GM12874 (cell line): ENCODE measurements around the gene NOX5.

Experiments used
- CTCF ChIP-seq: IDR thresholded peaks from 2 replicates; pipeline ENCODE4 v1.5.1; 2011; ENCODE audit warnings: low read depth, mild to moderate bottlenecking, control low read depth, low read length, moderate library complexity; ENCODE audit not compliant: insufficient read depth

Gene NOX5

GRCh38 chr15:69027976-69028518 lies 13.6 kb downstream of the NOX5 start:
- TF ChIP-seq CTCF, result no peak

DNA sequence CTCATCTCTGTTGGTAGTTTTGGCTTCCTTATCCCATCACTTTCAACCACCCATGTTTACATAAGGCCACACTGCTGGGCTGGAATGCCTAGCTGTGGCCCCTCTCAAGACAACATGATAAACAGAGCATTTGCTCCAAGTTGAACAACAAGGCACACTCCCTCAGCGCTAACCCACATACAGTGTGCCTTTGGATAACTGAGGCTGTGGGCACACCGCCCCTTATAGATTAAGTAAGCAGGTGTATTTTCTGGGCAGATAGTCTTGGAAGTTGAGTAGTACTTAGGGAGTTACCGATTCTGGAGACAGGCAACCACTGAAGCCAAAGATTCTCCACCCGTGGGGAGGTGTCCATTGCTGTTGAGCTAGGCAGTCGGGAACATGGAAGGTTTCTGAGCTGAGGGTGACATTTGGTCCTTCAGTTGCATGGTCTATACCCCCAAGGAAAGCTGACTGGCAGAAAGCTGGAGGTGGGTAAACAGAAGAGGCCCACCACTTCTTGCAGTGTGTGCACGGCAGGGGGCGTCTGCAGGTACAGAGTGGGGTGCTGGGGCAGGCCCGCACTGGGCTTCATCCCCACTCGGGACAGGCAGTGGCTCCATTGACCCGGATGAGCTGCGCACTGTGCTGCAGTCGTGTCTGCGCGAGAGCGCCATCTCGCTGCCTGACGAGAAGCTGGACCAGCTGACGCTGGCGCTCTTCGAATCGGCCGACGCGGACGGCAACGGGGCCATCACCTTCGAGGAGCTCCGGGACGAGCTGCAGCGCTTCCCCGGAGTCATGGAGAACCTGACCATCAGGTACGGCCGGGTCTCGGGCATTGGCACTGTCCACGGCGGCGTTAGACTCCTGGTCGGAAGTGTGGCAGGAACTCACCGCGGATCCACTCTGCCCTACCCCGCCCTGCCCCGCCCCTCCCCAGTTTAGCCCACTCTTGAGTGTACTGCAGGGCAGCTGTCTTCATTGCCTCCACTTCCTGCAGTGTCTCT lies 16.8 kb downstream of the NOX5 start:
- peak; percentile 32; the same call in 1 of the 2 replicates for TF ChIP-seq CTCF

DNA sequence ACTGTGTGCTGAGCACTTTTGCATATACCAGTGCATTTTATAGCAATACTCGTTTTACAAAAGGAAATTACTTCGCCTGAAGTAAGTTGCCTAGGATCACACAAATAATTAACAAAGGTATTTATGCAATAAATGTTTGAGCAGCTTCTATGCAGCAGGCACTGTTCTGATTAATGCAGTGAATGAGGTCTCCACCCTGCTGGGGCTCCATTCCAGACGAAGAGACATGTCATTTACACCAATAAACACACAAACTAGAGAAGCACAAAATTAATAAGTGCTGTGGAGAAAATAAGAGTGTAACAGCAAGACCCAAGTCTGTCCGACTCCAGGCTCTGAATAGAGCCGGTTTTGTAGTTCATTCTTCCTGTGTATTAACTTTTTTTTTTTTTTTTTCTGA lies 17.5 kb downstream of the NOX5 start:
- TF ChIP-seq CTCF, result no peak

- TF ChIP-seq CTCF, result no peak
Measured at GRCh38 chr15:69032703-69033373, 18.3 kb downstream of the NOX5 start.

GRCh38 chr15:69034352-69034751 lies 19.9 kb downstream of the NOX5 start:
- TF ChIP-seq CTCF, result no peak

DNA sequence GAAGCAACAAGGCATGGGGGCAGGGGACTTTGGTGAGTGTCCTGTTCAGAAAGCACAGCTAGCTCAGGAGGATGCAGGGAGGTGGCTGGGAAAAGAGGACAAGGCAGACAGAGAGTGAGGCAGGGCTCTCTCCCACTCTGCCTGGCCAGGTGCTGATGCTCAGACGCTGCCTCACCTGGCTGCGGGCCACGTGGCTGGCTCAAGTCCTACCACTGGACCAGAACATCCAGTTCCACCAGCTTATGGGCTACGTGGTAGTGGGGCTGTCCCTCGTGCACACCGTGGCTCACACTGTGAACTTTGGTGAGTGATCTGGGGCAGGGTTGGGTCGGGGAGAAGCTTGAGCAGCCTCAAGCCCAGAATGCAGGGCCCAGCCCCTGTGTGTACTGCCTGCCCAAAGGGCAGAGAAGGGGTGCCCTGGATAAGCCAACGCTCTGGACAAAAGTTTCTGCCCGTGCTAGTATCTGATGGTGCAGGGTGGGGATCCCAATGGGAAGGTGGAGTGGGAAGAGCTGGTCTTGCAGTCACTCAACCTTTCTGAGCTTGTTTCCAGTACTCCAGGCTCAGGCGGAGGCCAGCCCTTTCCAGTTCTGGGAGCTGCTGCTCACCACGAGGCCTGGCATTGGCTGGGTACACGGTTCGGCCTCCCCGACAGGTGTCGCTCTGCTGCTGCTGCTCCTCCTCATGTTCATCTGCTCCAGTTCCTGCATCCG lies 20.9 kb downstream of the NOX5 start:
- no peak for TF ChIP-seq CTCF

- no peak for TF ChIP-seq CTCF
Measured at GRCh38 chr15:69035918-69036258, 21.4 kb downstream of the NOX5 start.
